Measurements from ENCODE around the gene VPS51. TPM values are rescaled to one million over a fixed set of nuclear protein-coding genes. Genes with fewer than 3 reads are reported as not detected.

The VPS51 gene
- total RNA-seq, 4 donors from 2014 or later, result 185 to 414 (median 237) TPM

GRCh38 chr11:65127473-65128181, 31.6 kb downstream of the VPS51 start:
- Histone ChIP-seq H3K27me3 (no peaks in the 10 kb centered on the region), H3K27ac (replicated peaks in 1 of 4) (no peak overlapping the region), H3K9me3 (no peaks in the 10 kb centered on the region), H3K4me3 (no peak overlapping the region), H3K4me1 (peaks cover 11 to 27% (median 23%) of the 10 kb centered on the region in 4 donors), H3K36me3 (peaks cover 64 to 86% (median 84%) of the 10 kb centered on the region in 4 donors)
- TF ChIP-seq EP300 (IDR thresholded peaks at IDR 0.05) (no peak), CTCF (IDR thresholded peaks at IDR 0.05) (no peak), POLR2A (IDR thresholded peaks at IDR 0.05; ENCODE audit: low read depth) (no peak), POLR2AphosphoS5 (IDR thresholded peaks at IDR 0.05) (no peak)
- DNase-seq (ENCODE audit: extremely low spot score), result no peak
- intact Hi-C loops (cut with DNase I), result no loop called here
- WGBS, result 78% methylated on average over 12 of the region's 12 CpGs

- Histone ChIP-seq H3K4me1 (peaks cover 13 to 27% (median 23%) of the 10 kb centered on the region in 4 donors), H3K36me3 (peaks cover 64 to 92% (median 89%) of the 10 kb centered on the region in 4 donors), H3K9me3 (no peaks in the 10 kb centered on the region), H3K27ac (replicated peaks in 1 of 4) (no peak overlapping the region), H3K4me3 (no peak overlapping the region), H3K27me3 (no peaks in the 10 kb centered on the region)
- no peak for TF ChIP-seq POLR2AphosphoS5 (IDR thresholded peaks at IDR 0.05)
- no peak for TF ChIP-seq EP300 (IDR thresholded peaks at IDR 0.05)
- TF ChIP-seq CTCF (IDR thresholded peaks at IDR 0.05), result no peak
- intact Hi-C loops (cut with DNase I), result no loop called here
- 81% methylated on average over 13 of the region's 15 CpGs for WGBS
- DNase-seq (ENCODE audit: extremely low spot score), result no peak
These were observed 32.5 kb downstream of the VPS51 start for GRCh38 chr11:65128182-65129145.

- peaks cover 59 to 84% (median 83%) of the 10 kb centered on the region in 4 donors for H3K36me3 ChIP-seq
- no peak overlapping the region for H3K4me3 ChIP-seq
- H3K4me1 ChIP-seq, result peaks cover 16 to 25% (median 21%) of the 10 kb centered on the region in 4 donors
- no peak overlapping the region for H3K27ac ChIP-seq (replicated peaks in 1 of 4)
- DNase-seq (ENCODE audit: extremely low spot score), result no peak
- TF ChIP-seq POLR2AphosphoS5 (IDR thresholded peaks at IDR 0.05), result no peak
- no peak for TF ChIP-seq EP300 (IDR thresholded peaks at IDR 0.05)
- no peak for TF ChIP-seq POLR2A (IDR thresholded peaks at IDR 0.05; ENCODE audit: low read depth)
- no peak for TF ChIP-seq CTCF (IDR thresholded peaks at IDR 0.05)
- H3K9me3 ChIP-seq, result no peaks in the 10 kb centered on the region
- no peaks in the 10 kb centered on the region for H3K27me3 ChIP-seq
- intact Hi-C loops (cut with DNase I), result loop anchor here (5.0 kb wide), 1 partner anchor 52 kb away; the partner anchor contains the start of gene CAPN1
- 86% methylated on average over 13 of the region's 13 CpGs for WGBS
These were observed 33.8 kb downstream of the VPS51 start for GRCh38 chr11:65129649-65130441.

GRCh38 chr11:65130631-65131416, 34.8 kb downstream of the VPS51 start:
- no peak for DNase-seq (ENCODE audit: extremely low spot score)
- Histone ChIP-seq H3K36me3 (peaks cover 50 to 74% (median 73%) of the 10 kb centered on the region in 4 donors), H3K9me3 (no peaks in the 10 kb centered on the region), H3K4me3 (no peak overlapping the region), H3K27ac (replicated peaks in 1 of 4) (no peak overlapping the region), H3K4me1 (peaks cover 24 to 33% (median 28%) of the 10 kb centered on the region in 4 donors), H3K27me3 (no peaks in the 10 kb centered on the region)
- WGBS, result 88% methylated on average over 19 of the region's 19 CpGs
- intact Hi-C loops (cut with DNase I), result loop anchor here (5.0 kb wide), 1 partner anchor 51 kb away; the partner anchor contains the start of gene CAPN1
- TF ChIP-seq POLR2A (IDR thresholded peaks at IDR 0.05; ENCODE audit: low read depth), result no peak
- TF ChIP-seq CTCF (IDR thresholded peaks at IDR 0.05), result no peak
- TF ChIP-seq EP300 (IDR thresholded peaks at IDR 0.05), result no peak
- no peak for TF ChIP-seq POLR2AphosphoS5 (IDR thresholded peaks at IDR 0.05)

Measured in esophagus muscularis mucosa (tissue), 4 donors.